HL-60 (cell line): ENCODE data around the gene CCNY.

Source experiments
- DNase-seq, 2 experiments: peaks; one replicate each; pipeline ENCODE4 v3.0.0-alpha.2; 2010 to 2020; ENCODE audit warnings: low read depth in 1 of 2, low spot score in 1 of 2
- H3K27ac ChIP-seq: fragments of 250-450 bp; sonication (Bioruptor Pico); replicated peaks from 2 replicates; pipeline ENCODE4 v1.5.1; 2020; ENCODE audit warnings: mild to moderate bottlenecking, moderate library complexity
- H3K27me3 ChIP-seq: fragments of 250-450 bp; sonication (Bioruptor Pico); 2 replicates; pipeline ENCODE4 v1.5.1; 2021; ENCODE audit warnings: mild to moderate bottlenecking, moderate library complexity; ENCODE audit not compliant: insufficient read depth, poor library complexity, severe bottlenecking
- H3K4me3 ChIP-seq: replicated peaks from 2 replicates; pipeline ENCODE4 v1.5.1; 2011; ENCODE audit warnings: mild to moderate bottlenecking, control low read depth, low read length; ENCODE audit not compliant: insufficient read depth
- GABPA ChIP-seq: IDR thresholded peaks from 2 replicates; pipeline ENCODE4 v1.6.1; 2012; ENCODE audit warnings: low read depth
- POLR2AphosphoS5 ChIP-seq: IDR thresholded peaks from 2 replicates; pipeline ENCODE4 v1.6.1; 2012; ENCODE audit warnings: low read depth
- SPI1 ChIP-seq: IDR thresholded peaks from 2 replicates; pipeline ENCODE4 v1.6.1; 2012; ENCODE audit warnings: low read depth, mild to moderate bottlenecking, borderline replicate concordance
- TF ChIP-seq, protein P1 (sequence below): IDR thresholded peaks from 2 replicates; pipeline ENCODE4 v1.6.1; 2012; ENCODE audit warnings: low read depth; ENCODE audit not compliant: insufficient replicate concordance
- TF ChIP-seq, protein P2 (sequence below): IDR thresholded peaks from one replicate; pipeline ENCODE4 v1.5.1; 2011; ENCODE audit warnings: low read length, control low read depth, inconsistent platforms; ENCODE audit not compliant: insufficient read depth

CCNY gene

DNA sequence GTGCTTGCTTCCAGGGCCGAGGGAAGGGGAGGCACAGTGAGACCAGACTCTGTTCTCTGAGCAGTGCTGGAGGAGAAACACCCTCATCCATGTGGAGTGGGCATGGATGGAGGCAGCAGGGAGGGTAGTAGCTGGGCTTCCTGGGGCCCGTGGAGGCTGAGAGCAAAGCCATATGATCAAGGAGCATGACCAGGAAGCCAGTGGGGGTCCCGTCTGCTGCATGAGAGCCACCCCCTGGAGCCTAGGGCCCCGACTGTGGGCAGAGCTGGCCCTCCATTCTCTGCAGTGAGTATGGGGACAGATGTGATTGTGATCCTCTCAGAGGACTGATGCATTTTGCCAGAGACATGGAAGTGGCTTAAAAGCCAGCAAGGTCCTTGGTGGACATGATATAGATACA lies 61.6 kb downstream of the CCNY start:
- H3K27ac ChIP-seq: no peak overlapping the region
- H3K27me3 ChIP-seq: no peaks in the 10 kb centered on the region
- H3K4me3 ChIP-seq: no peak overlapping the region
- no peak for DNase-seq
- TF ChIP-seq SPI1 (no peak), POLR2AphosphoS5 (no peak), GABPA (no peak)
- TF ChIP-seq, protein P1, sequence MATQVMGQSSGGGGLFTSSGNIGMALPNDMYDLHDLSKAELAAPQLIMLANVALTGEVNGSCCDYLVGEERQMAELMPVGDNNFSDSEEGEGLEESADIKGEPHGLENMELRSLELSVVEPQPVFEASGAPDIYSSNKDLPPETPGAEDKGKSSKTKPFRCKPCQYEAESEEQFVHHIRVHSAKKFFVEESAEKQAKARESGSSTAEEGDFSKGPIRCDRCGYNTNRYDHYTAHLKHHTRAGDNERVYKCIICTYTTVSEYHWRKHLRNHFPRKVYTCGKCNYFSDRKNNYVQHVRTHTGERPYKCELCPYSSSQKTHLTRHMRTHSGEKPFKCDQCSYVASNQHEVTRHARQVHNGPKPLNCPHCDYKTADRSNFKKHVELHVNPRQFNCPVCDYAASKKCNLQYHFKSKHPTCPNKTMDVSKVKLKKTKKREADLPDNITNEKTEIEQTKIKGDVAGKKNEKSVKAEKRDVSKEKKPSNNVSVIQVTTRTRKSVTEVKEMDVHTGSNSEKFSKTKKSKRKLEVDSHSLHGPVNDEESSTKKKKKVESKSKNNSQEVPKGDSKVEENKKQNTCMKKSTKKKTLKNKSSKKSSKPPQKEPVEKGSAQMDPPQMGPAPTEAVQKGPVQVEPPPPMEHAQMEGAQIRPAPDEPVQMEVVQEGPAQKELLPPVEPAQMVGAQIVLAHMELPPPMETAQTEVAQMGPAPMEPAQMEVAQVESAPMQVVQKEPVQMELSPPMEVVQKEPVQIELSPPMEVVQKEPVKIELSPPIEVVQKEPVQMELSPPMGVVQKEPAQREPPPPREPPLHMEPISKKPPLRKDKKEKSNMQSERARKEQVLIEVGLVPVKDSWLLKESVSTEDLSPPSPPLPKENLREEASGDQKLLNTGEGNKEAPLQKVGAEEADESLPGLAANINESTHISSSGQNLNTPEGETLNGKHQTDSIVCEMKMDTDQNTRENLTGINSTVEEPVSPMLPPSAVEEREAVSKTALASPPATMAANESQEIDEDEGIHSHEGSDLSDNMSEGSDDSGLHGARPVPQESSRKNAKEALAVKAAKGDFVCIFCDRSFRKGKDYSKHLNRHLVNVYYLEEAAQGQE: no peak
- TF ChIP-seq, protein P2, sequence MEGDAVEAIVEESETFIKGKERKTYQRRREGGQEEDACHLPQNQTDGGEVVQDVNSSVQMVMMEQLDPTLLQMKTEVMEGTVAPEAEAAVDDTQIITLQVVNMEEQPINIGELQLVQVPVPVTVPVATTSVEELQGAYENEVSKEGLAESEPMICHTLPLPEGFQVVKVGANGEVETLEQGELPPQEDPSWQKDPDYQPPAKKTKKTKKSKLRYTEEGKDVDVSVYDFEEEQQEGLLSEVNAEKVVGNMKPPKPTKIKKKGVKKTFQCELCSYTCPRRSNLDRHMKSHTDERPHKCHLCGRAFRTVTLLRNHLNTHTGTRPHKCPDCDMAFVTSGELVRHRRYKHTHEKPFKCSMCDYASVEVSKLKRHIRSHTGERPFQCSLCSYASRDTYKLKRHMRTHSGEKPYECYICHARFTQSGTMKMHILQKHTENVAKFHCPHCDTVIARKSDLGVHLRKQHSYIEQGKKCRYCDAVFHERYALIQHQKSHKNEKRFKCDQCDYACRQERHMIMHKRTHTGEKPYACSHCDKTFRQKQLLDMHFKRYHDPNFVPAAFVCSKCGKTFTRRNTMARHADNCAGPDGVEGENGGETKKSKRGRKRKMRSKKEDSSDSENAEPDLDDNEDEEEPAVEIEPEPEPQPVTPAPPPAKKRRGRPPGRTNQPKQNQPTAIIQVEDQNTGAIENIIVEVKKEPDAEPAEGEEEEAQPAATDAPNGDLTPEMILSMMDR: no peak

DNA sequence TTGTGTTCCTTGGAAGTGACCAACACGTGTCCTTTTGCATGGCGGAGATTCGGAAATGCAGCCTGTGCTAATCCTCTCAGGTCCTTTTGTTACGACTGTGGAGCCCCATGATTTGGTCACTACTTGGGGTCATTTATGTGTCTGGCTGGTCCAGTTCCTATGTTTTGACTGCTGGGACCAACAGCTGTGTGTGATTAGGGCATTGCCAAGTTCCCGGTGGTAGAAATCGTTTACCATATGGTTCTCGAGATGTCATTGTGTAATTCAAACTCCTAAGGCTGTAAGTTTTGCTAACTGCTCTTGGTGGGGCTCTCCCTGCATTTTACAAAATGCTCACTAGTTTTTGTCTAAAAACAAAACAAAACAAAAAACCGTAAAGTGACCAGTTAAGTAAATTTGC lies 62.0 kb downstream of the CCNY start:
- no peak for DNase-seq
- Histone ChIP-seq H3K27me3 (no peaks in the 10 kb centered on the region), H3K4me3 (no peak overlapping the region), H3K27ac (no peak overlapping the region)
- TF ChIP-seq GABPA: no peak
- no peak for TF ChIP-seq SPI1
- TF ChIP-seq, protein P1: no peak
- TF ChIP-seq, protein P2: no peak
- TF ChIP-seq POLR2AphosphoS5: no peak

DNA sequence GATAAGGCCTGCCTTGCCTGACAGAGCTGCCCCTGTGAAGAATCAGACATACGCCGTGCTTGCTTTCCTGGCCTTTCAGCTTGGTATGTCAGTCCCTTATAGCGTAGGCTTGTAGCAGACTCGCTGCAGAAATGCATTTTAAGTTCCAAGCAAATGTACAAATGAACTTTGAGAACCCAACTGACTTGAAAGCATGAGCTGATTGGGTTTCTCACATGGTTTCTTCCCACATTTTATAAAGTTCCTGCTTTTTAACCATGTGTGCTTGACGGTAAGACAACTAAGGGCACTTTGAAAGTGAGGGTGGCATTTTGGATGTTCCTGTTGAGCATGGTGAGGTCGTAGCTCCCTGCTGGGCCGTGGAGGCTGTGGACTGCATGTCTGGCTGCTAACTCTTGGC lies 62.6 kb downstream of the CCNY start:
- Histone ChIP-seq H3K27me3 (no peaks in the 10 kb centered on the region), H3K27ac (no peak overlapping the region), H3K4me3 (no peak overlapping the region)
- no peak for DNase-seq
- TF ChIP-seq SPI1: no peak
- no peak for TF ChIP-seq GABPA
- TF ChIP-seq, protein P1: no peak
- no peak for TF ChIP-seq POLR2AphosphoS5
- TF ChIP-seq, protein P2: no peak
